ENCODE results near the gene STK25. TPM values are rescaled to one million over a fixed set of nuclear protein-coding genes. Genes with fewer than 3 reads are reported as not detected.

Gene STK25
- total and polyA plus RNA-seq, 10 of the 15 experiments (the other 5 are each of a cell fraction or from before 2014, with no cell fraction given) = 6.0 to 154 (median 89.3) TPM

DNA sequence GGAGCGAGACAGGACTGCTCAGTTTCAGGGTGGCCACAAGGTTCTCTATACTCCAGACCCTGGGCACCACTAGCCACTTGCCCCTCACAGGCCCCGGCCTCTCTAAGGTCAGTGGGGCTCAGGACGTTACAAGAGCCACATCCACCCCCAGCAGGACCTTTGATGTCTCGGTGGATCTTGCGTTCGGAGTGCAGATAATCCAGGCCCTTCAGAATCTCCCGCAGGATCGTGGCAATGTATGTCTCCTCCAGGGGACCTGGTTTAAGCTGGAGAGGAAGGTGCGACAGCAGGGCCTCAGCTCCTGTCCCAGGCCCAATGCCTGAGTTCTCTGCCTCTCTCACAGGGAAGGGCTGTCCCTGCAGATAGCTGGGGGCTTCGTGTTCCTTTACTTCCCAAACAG lies 8.4 kb downstream of the STK25 start:
- SMC1A ChIA-PET (ENCODE audit: uncharacterized antibody, unreplicated experiment) = no interaction called here
- ATAC-seq = no peak
- CTCF ChIA-PET = no interaction called here
- Histone ChIP-seq H3K79me2 (ENCODE audit: control insufficient read depth, insufficient read depth, low read length) (peaks cover 4% of the 10 kb centered on the region; the same call in 1 of the 2 replicates), H3K27me3 (replicated peaks in 1 of 2; ENCODE audit: control insufficient read depth in 2 of 2, insufficient read depth in 2 of 2, low read length in 1 of 2) (no peaks in the 10 kb centered on the region), H3K4me2 (ENCODE audit: control insufficient read depth, insufficient read depth) (no peak overlapping the region), H3K9me3 (replicated peaks; ENCODE audit: control insufficient read depth, insufficient read depth, low read length) (no peaks in the 10 kb centered on the region), H3K36me3 (ENCODE audit: control insufficient read depth in 2 of 2, insufficient read depth in 2 of 2, low read length in 1 of 2) (peaks cover 2 to 16% of the 10 kb centered on the region in 2 experiments; a peak in 3 of 4 replicates), H2AFZ (ENCODE audit: control insufficient read depth, low read depth, low read length) (no peak overlapping the region), H3K4me1 (ENCODE audit: control insufficient read depth, insufficient read depth, low read length) (no peaks in the 10 kb centered on the region), H3K27ac (ENCODE audit: control insufficient read depth, insufficient read depth) (no peak overlapping the region), H4K20me1 (ENCODE audit: control insufficient read depth, insufficient read depth) (peaks cover 2% of the 10 kb centered on the region; the same call in 1 of the 2 replicates), H3K9ac (ENCODE audit: control insufficient read depth, insufficient read depth, low read length) (no peak overlapping the region), H3K4me3 (no peak overlapping the region)
- RAD21 ChIA-PET (ENCODE audit: unreplicated experiment) = no interaction called here
- in situ Hi-C loops (cut with MboI) (no loop called here), intact Hi-C loops (cut with micrococcal nuclease; ENCODE audit: unreplicated experiment) (no loop called here)
- no peak for FAIRE-seq
- TF ChIP-seq, protein P1, sequence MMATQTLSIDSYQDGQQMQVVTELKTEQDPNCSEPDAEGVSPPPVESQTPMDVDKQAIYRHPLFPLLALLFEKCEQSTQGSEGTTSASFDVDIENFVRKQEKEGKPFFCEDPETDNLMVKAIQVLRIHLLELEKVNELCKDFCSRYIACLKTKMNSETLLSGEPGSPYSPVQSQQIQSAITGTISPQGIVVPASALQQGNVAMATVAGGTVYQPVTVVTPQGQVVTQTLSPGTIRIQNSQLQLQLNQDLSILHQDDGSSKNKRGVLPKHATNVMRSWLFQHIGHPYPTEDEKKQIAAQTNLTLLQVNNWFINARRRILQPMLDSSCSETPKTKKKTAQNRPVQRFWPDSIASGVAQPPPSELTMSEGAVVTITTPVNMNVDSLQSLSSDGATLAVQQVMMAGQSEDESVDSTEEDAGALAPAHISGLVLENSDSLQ (IDR thresholded peaks at IDR 0.05) = no peak
- no peak for TF ChIP-seq SREBF2 (IDR thresholded peaks at IDR 0.05; ENCODE audit: low read length)
- TF ChIP-seq CBX5 (IDR thresholded peaks at IDR 0.05; ENCODE audit: low read depth) = no peak
- no peak for TF ChIP-seq ZBED1 (IDR thresholded peaks at IDR 0.05; ENCODE audit: borderline replicate concordance)
- TF ChIP-seq KAT2A (conservative IDR thresholded peaks at IDR 0.05; ENCODE audit: control insufficient read depth, low read depth, low read length) = no peak
- TF ChIP-seq IKZF2 (IDR thresholded peaks at IDR 0.05) = no peak
- TF ChIP-seq, protein P2, sequence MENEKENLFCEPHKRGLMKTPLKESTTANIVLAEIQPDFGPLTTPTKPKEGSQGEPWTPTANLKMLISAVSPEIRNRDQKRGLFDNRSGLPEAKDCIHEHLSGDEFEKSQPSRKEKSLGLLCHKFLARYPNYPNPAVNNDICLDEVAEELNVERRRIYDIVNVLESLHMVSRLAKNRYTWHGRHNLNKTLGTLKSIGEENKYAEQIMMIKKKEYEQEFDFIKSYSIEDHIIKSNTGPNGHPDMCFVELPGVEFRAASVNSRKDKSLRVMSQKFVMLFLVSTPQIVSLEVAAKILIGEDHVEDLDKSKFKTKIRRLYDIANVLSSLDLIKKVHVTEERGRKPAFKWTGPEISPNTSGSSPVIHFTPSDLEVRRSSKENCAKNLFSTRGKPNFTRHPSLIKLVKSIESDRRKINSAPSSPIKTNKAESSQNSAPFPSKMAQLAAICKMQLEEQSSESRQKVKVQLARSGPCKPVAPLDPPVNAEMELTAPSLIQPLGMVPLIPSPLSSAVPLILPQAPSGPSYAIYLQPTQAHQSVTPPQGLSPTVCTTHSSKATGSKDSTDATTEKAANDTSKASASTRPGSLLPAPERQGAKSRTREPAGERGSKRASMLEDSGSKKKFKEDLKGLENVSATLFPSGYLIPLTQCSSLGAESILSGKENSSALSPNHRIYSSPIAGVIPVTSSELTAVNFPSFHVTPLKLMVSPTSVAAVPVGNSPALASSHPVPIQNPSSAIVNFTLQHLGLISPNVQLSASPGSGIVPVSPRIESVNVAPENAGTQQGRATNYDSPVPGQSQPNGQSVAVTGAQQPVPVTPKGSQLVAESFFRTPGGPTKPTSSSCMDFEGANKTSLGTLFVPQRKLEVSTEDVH (IDR thresholded peaks at IDR 0.05; ENCODE audit: low read depth, partially characterized antibody) = no peak
- TF ChIP-seq MTA3 (IDR thresholded peaks at IDR 0.05; ENCODE audit: borderline replicate concordance, low read length) = no peak
- TF ChIP-seq ZNF384 (IDR thresholded peaks at IDR 0.05; ENCODE audit: borderline replicate concordance, low read depth, low read length) = no peak
- TF ChIP-seq SUZ12 (IDR thresholded peaks at IDR 0.05; ENCODE audit: unreplicated experiment) = no peak
- no peak for TF ChIP-seq HCFC1 (IDR thresholded peaks at IDR 0.05; ENCODE audit: low read length)
- no peak for TF ChIP-seq NRF1 (conservative IDR thresholded peaks at IDR 0.05; ENCODE audit: low read depth, low read length)
- TF ChIP-seq MTA2 (IDR thresholded peaks at IDR 0.05; ENCODE audit: low read depth) = no peak
- TF ChIP-seq ZNF217 (IDR thresholded peaks at IDR 0.05) = no peak
- 94% methylated on average over 10 of the region's 10 CpGs for WGBS (ENCODE audit: insufficient coverage, insufficient replicate concordance, low lambda C conversion rate, missing lambda C conversion rate)
- no peak for DNase-seq (ENCODE audit: low read depth, low spot score)
- BruUV-seq (replicated peaks) = no TSS peak
- POLR2A ChIA-PET = no interaction called here
